A204.1 (cell line): ENCODE data around the gene TAF7.
"Not testable (repeated sequence)": the region's sequence is repeated elsewhere in the genome, so short reads cannot be mapped to it uniquely, and the experiment has no call there.

Experiments
- FAIRE-seq: peaks from 2 replicates; lab custom pipeline; 2012; peaks lifted over from hg19 to GRCh38; lab: Jason Lieb, UNC

The TAF7 gene, protein sequence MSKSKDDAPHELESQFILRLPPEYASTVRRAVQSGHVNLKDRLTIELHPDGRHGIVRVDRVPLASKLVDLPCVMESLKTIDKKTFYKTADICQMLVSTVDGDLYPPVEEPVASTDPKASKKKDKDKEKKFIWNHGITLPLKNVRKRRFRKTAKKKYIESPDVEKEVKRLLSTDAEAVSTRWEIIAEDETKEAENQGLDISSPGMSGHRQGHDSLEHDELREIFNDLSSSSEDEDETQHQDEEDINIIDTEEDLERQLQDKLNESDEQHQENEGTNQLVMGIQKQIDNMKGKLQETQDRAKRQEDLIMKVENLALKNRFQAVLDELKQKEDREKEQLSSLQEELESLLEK

DNA sequence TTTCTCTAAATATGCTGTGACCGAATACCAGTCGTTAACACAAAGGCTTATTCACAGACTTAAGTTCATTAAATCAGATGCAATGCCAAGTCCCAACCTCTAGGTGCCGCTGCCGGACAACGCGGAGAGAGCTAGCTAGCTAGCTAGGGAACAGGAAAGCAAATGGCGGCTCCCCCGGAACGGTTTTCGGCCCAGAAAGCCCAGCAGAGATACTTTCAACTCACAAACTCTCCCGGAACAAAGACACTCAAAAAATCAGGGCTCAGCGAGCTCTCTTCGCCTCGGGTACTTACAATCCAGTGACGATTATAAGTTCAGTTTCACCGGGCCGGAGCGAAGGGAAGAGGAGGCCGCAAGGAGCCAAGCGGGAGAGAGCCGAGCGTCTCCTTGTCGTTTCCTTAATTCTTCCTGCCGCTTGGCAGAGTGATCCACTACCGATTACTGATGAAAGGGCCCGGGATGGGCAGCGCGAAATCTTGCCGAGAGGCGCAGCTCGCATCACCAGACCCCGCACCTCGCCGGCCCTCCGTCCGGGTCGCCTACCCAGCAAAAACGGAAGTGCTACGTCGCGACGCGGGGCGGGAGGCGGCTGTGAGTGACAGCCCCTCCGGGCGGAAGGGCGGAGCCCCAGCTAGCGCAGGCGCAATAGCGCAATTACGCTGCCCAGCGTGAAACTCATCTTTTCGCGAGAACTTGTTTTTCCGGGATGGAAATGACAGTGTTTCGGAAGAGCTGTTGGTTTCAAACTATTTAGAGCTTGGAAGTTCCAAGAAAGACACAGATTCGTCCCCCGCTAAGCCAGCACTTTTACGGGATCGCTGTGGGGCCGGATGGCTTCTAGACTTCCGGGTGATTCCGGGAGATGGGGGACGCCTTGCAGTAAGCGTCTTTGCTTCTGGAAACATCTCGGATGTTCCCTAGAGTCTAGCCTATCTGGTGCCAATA, at the start of gene TAF7:
TSS of gene TAF7 (minus strand) at position 560 of the 945 bp plus-strand sequence. CDS start 740 bp downstream, outside the sequence.
- peak; percentile 80 for FAIRE-seq

DNA sequence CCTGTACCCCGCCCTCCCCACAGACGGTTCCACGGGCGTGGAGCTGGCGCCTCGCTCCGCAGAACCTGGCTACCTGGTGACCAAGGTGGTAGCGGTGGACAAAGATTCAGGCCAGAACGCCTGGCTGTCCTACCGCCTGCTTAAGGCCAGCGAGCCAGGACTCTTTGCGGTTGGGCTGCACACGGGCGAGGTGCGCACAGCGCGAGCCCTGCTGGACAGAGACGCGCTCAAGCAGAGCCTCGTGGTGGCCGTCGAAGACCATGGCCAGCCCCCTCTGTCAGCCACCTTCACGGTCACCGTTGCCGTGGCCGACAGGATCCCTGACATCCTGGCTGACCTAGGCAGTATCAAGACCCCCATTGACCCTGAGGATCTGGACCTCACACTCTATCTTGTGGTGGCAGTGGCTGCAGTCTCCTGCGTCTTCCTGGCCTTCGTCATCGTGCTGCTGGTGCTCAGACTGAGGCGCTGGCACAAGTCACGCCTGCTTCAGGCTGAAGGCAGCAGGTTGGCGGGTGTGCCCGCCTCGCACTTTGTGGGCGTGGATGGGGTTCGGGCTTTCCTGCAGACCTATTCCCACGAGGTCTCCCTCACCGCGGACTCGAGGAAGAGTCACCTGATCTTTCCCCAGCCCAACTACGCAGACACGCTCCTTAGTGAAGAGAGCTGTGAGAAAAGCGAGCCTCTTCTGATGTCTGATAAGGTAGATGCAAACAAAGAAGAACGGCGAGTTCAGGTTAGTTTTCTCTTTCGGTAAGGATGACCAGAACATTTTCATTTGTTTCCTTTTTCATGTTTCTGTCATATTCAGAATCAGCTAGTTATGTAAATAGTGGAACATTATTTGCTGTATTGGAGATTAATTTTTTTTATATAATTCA, 45.7 kb upstream of the TAF7 start:
- FAIRE-seq = no peak

DNA sequence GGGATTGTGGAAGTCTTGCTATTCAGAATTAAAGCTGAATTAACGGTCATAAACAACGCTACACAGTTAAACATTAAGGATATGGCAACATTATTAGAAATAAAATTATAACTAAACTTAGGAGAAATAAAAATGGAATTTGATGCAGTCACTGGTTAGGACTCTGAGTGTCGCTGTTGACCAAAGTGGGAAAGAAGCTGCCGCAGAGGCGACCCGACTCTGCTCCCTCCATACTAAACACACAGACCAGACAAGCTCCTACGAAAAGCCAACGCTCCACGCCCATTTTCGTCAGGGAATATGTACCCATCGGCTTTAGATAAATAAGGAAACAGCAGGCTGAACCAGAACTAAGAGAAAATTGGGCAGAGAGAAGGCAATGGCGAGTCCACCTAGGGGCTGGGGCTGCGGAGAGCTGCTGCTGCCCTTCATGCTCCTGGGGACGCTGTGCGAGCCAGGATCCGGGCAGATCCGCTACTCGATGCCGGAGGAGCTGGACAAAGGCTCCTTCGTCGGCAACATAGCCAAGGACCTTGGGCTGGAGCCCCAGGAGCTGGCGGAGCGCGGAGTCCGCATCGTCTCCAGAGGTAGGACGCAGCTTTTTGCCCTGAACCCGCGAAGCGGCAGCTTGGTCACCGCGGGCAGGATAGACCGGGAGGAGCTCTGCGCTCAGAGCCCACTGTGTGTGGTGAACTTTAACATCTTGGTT, 43.5 kb upstream of the TAF7 start, which contains the start of gene PCDHGA5:
TSS of gene PCDHGA5 (plus strand) at position 211 of the 709 bp plus-strand sequence. CDS start at position 380, 169 bp downstream.
- FAIRE-seq = no peak

DNA sequence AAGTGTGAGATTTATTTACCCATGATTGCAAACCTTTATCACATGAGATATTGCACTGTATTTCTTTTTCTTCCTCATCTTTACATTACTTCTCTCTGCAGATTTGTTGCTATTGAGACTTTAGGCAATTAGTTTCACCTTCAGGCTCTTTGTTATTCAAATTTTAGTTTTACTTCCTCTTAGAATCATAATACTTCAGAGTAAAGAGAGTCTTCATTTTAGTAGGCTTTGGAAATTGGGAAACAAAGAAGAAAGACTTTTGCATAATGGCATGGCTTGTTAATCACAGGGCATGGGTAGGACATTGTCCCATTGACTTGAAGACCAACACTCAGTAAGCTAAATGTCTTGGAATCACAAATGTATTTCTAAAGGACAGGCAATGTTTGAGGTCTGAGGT, 42.1 kb upstream of the TAF7 start:
- FAIRE-seq = no peak

DNA sequence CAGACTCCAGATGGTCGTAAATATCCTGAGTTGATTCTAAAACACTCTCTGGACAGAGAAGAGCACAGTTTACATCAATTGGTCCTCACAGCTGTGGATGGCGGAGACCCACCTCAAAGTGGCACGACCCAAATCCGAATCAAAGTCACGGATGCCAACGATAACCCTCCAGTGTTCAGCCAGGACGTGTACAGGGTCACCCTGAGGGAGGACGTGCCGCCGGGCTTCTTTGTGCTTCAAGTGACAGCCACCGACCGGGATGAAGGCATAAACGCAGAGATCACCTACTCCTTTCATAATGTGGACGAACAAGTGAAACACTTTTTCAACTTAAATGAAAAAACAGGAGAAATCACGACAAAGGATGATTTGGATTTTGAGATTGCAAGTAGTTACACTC, 40.1 kb upstream of the TAF7 start:
- no peak for FAIRE-seq

DNA sequence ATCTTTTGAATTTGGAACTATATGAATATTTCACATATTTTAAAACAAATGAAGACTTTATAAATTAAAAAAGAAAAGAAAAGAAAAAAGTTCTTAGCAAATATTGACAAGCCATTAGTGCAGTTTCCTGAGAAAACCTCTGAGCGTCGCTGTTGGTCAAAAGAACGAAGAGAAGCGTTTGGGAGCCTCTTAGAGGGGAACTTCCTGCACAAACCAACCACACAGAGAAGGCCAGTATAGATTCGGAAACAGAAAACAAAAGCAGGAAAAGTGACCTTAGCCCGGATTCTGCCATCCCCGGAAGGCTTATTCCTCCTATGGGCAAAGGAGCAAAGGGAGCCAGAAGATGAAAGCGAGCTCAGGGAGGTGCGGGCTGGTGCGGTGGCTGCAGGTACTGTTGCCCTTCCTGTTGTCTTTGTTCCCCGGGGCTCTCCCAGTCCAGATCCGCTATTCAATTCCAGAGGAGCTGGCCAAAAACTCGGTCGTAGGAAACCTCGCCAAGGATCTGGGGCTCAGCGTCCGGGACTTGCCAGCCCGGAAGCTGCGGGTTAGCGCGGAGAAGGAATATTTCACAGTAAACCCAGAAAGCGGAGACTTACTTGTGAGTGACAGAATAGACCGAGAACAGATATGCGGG, 39.3 kb upstream of the TAF7 start, which contains the start of gene PCDHGB2:
TSS of gene PCDHGB2 (plus strand) at position 205 of the 637 bp plus-strand sequence. CDS start at position 347, 142 bp downstream.
- peak; percentile 97 for FAIRE-seq

DNA sequence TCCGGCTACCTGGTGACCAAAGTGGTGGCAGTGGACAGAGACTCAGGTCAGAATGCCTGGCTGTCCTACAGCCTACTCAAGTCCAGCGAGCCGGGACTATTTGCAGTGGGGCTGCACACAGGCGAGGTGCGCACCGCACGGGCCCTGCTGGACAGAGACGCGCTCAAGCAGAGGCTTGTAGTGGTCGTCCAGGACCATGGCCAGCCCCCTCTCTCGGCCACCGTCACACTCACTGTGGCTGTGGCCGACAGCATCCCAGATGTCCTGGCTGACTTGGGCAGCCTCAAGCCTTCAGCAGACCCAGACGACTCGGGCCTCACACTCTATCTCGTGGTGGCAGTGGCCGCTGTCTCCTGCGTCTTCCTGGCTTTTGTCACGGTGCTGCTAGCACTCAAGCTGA, 36.4 kb upstream of the TAF7 start:
- no peak for FAIRE-seq

DNA sequence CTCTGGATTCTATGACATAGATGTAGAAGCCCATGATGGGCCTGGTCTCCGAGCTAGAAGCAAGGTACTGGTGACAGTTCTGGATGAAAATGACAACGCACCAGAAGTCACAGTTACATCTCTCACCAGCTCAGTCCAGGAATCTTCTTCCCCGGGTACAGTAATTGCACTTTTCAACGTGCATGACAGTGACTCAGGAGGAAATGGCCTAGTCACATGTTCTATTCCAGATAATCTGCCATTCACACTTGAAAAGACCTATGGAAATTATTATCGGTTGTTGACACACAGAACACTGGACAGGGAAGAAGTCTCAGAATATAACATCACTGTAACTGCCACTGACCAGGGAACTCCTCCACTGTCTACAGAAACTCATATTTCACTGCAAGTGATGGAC, 35.5 kb upstream of the TAF7 start:
- no peak for FAIRE-seq

DNA sequence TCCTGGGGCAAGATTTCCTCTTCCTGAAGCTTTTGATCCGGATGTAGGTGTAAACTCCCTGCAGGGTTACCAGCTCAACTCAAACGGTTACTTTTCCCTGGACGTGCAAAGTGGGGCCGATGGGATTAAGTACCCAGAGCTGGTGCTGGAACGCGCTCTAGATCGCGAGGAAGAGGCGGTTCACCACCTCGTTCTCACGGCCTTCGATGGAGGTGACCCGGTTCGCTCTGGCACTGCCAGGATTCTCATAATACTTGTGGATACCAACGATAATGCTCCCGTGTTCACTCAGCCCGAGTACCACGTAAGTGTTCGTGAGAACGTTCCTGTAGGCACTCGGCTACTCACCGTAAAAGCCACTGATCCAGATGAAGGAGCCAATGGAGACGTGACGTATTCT, 35.1 kb upstream of the TAF7 start:
- no peak for FAIRE-seq

DNA sequence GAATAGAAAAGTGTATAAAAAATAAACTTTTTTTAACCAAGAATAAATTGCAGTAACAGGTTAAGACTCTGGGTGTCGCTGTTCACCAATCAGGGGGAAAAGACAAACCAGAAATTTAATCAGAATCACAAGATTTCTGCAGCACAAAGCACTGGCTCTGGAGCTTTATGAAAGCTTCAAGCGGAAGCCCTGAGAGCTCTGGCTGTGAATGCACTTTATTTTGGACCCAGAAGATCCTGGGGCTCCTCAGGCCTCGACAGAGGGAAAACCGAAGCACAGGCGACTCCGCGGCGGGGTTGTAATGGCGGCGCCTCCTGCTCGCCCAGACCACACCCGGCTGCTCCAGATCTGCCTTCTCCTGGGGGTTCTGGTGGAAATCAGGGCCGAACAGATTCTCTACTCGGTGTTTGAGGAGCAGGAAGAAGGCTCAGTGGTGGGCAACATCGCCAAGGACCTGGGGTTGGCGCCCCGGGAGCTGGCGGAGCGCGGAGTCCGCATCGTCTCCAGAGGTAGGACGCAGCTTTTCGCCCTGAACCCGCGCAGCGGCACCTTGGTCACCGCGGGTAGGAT, 34.4 kb upstream of the TAF7 start, which contains the start of gene PCDHGA4:
TSS of gene PCDHGA4 (plus strand) at position 122 of the 570 bp plus-strand sequence. CDS start at position 209, 87 bp downstream.
- peak; percentile 88 for FAIRE-seq

DNA sequence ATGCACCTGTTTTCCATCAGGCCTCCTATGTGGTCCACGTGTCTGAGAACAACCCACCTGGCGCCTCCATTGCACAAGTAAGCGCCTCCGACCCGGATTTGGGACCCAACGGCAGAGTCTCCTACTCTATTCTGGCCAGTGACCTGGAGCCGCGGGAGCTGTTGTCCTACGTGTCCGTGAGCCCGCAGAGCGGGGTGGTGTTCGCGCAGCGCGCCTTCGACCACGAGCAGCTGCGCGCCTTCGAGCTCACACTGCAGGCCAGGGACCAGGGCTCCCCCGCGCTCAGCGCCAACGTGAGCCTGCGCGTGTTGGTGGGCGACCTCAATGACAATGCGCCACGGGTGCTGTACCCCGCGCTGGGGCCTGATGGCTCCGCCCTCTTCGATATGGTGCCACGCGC, 31.0 kb upstream of the TAF7 start:
- FAIRE-seq = no peak

DNA sequence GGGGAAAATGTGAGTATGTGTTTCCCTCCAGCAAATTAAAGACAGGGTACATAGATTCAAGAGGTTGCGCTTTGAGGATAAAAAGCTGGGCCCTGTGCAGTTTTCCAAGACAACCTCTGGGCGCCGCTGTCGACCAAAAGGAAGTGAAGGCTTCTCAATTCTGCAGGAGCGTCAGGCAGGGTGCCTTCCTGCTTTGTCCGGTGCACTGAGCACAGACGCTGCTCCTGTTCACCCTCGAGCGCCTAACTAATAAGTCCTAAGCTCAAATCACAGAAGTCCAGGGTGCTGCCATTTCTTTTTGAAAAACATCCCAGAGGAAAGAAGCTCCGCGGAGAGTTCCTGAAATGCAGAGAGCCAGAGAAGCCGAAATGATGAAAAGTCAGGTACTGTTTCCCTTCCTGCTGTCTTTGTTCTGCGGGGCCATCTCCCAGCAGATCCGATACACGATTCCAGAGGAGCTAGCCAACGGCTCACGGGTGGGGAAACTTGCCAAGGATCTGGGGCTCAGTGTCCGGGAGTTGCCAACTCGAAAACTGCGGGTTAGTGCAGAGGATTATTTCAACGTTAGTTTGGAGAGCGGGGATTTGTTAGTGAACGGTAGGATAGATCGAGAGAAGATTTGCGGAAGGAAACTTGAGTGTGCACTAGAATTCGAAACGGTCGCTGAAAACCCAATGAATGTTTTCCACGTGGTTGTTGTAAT, 29.5 kb upstream of the TAF7 start, which contains the start of gene PCDHGB1:
TSS of gene PCDHGB1 (plus strand) at position 183 of the 703 bp plus-strand sequence. CDS start at position 345, 162 bp downstream.
- no peak for FAIRE-seq

DNA sequence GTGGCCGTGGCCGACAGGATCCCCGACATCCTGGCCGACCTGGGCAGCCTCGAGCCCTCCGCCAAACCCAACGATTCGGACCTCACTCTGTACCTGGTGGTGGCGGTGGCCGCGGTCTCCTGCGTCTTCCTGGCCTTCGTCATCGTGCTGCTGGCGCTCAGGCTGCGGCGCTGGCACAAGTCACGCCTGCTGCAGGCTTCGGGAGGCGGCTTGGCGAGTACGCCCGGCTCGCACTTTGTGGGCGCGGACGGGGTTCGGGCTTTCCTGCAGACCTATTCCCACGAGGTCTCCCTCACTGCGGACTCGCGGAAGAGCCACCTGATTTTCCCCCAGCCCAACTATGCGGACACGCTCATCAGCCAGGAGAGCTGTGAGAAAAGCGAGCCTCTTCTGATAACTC, 25.4 kb upstream of the TAF7 start:
- not testable (repeated sequence) for FAIRE-seq

DNA sequence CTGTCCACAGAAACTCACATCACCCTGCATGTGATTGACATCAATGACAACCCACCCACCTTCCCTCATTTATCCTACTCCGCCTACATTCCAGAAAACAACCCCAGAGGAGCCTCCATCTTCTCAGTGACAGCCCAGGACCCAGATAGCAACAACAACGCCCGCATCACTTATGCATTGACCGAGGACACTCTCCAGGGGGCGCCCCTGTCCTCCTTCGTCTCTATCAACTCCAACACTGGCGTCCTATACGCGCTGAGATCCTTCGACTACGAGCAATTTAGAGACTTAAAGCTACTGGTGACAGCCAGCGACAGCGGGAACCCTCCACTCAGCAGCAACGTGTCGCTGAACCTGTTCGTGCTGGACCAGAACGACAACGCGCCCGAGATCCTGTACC, 24.7 kb upstream of the TAF7 start:
- no peak for FAIRE-seq

DNA sequence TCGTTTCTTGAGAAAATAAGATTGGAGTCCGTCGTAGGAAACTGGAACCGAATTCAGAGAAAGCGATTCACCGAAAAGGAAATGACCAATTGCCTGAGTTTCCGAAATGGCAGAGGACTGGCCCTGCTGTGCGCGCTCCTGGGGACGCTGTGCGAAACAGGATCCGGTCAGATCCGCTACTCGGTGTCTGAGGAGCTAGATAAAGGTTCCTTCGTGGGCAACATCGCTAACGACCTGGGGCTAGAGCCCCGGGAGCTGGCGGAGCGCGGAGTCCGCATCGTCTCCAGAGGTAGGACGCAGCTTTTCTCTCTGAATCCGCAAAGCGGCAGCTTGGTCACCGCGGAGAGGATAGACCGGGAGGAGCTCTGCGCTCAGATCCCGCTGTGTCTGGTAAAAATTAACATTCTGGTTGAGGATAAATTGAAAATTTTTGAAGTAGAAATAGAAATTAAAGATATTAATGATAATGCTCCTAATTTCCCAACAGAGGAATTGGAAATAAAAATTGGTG, 23.4 kb upstream of the TAF7 start:
- FAIRE-seq = no peak

DNA sequence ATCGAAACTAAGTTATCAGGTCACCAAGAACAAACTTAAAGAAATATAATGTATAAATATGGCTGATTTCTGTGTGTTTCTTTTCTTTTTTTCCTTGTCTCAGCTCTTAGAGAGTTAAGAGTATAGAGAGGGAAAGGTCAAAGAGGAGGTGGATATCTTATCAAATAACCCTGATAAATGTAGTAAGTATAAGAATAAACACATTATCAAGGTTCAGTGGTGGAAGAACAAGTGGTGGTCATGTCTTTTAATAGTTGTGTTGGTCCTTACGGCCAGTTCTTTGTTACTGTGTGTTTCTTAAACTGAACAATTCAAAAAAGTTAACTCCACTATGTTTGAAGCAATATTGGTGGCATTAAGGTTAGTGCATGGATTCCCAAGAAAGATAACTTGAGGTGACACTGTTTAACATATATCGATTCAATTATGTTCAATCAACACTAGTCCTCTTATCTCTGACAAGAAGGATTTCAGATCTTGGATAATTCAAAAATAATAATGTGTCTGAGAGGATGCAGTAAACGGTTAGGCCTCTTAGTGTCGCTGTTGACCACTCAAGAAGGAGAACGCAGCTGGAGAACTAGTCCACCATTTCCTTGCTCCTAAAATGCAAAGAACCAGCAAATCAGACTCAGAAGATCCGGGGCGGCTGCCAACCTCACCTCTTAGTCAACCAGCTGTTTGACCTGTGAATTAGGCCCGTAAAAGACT, 22.8 kb upstream of the TAF7 start, which contains the start of gene PCDHGA3:
TSS of gene PCDHGA3 (plus strand) at position 588 of the 711 bp plus-strand sequence. CDS start 205 bp downstream, outside the sequence.
- FAIRE-seq = no peak

DNA sequence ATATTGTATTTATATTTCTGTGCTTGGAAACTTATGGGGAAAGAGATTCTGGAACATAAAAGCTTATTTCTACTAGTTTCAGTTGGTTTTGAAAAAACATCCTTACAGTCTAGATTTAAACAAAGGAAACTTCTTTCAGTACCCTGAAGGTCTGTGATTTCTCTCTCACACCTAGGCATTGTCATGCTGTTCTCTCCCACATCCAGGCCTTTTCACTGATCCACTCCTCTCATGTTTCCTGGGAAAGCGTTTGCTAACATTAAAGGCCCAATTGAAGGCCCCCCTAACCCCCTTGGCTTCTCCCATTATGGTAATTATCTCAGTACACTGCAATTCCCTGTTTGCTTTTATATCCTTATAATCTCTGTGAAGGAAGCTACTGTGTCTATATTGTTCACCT, 22.2 kb upstream of the TAF7 start:
- no peak for FAIRE-seq

DNA sequence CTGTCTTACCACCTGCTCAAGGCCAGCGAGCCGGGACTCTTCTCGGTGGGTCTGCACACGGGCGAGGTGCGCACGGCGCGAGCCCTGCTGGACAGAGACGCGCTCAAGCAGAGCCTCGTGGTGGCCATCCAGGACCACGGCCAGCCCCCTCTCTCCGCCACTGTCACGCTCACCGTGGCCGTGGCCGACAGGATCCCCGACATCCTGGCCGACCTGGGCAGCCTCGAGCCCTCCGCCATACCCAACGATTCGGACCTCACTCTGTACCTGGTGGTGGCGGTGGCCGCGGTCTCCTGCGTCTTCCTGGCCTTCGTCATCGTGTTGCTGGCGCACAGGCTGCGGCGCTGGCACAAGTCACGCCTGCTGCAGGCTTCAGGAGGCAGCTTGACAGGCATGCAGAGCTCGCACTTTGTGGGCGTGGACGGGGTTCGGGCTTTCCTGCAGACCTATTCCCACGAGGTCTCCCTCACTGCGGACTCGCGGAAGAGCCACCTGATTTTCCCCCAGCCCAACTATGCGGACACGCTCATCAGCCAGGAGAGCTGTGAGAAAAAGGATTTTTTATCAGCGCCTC, 20.3 kb upstream of the TAF7 start:
- not testable (repeated sequence) for FAIRE-seq
